Parathyroid adenoma (tissue), 2 donors: ENCODE data around the gene UQCR11.

Experiments
- H2AFZ ChIP-seq: fragments of 300-600 bp; sonication (generic); one replicate; pipeline ENCODE4 v1.7.0; 2017; ENCODE audit warnings: antibody characterized with exemption, mild to moderate bottlenecking
- H3K27ac ChIP-seq: fragments of 300-600 bp; sonication (generic); one replicate; pipeline ENCODE4 v1.7.0; 2017
- H3K27me3 ChIP-seq: fragments of 300-600 bp; sonication (generic); one replicate; pipeline ENCODE4 v1.7.0; 2017; ENCODE audit warnings: low read length; ENCODE audit not compliant: control insufficient read depth, insufficient read depth
- H3K36me3 ChIP-seq: fragments of 300-600 bp; sonication (generic); one replicate; pipeline ENCODE4 v1.7.0; 2017; ENCODE audit warnings: low read length; ENCODE audit not compliant: control insufficient read depth, insufficient read depth
- H3K4me1 ChIP-seq: fragments of 300-600 bp; sonication (generic); one replicate; pipeline ENCODE4 v1.7.0; 2017; ENCODE audit warnings: control low read depth
- H3K4me2 ChIP-seq: fragments of 300-600 bp; sonication (generic); one replicate; pipeline ENCODE4 v1.7.0; 2017; ENCODE audit warnings: low read length
- H3K4me3 ChIP-seq: fragments of 300-600 bp; sonication (generic); one replicate; pipeline ENCODE4 v1.7.0; 2017; ENCODE audit warnings: low read depth, low read length
- H3K79me2 ChIP-seq: fragments of 300-600 bp; sonication (generic); one replicate; pipeline ENCODE4 v1.7.0; 2017; ENCODE audit warnings: control low read depth
- H3K9ac ChIP-seq: fragments of 300-600 bp; sonication (generic); one replicate; pipeline ENCODE4 v1.7.0; 2017; ENCODE audit warnings: mild to moderate bottlenecking
- H3K9me3 ChIP-seq: fragments of 300-600 bp; sonication (generic); one replicate; pipeline ENCODE4 v1.7.0; 2017; ENCODE audit warnings: low read length; ENCODE audit not compliant: control insufficient read depth
- TF ChIP-seq, protein P1 (sequence below): fragments of 300-600 bp; sonication (generic); IDR thresholded peaks from one replicate; pipeline ENCODE4 v1.7.0; 2017; ENCODE audit warnings: antibody characterized with exemption, mild to moderate bottlenecking
- donor health status: primary hyperparathyroidism.

The UQCR11 gene

DNA sequence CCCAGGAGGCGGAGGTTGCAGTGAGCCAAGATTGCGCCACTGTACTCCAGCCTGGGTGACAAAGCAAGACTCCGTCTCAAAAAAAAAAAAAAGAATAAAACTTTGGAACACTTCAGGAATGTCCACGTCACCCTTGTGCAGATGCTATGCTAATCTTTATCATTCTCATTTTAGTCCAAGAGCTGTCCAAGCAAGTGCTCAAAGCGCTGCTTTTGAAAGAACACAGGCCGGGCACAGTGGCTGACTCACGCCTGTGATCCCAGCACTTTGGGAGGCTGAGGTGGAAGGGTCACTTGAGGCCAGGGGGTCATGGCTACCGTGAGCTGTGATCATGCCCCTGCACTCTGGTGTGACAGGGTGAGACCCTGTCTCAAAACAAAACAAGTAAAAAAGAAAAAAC lies 11.1 kb upstream of the UQCR11 start:
- Histone ChIP-seq H3K4me2 (no peak overlapping the region), H2AFZ (no peak overlapping the region), H3K4me1 (no peaks in the 10 kb centered on the region), H3K27ac (no peak overlapping the region), H3K79me2 (no peaks in the 10 kb centered on the region), H3K36me3 (no peaks in the 10 kb centered on the region), H3K4me3 (no peak overlapping the region), H3K27me3 (no peaks in the 10 kb centered on the region), H3K9ac (no peak overlapping the region), H3K9me3 (no peaks in the 10 kb centered on the region)
- TF ChIP-seq, protein P1, sequence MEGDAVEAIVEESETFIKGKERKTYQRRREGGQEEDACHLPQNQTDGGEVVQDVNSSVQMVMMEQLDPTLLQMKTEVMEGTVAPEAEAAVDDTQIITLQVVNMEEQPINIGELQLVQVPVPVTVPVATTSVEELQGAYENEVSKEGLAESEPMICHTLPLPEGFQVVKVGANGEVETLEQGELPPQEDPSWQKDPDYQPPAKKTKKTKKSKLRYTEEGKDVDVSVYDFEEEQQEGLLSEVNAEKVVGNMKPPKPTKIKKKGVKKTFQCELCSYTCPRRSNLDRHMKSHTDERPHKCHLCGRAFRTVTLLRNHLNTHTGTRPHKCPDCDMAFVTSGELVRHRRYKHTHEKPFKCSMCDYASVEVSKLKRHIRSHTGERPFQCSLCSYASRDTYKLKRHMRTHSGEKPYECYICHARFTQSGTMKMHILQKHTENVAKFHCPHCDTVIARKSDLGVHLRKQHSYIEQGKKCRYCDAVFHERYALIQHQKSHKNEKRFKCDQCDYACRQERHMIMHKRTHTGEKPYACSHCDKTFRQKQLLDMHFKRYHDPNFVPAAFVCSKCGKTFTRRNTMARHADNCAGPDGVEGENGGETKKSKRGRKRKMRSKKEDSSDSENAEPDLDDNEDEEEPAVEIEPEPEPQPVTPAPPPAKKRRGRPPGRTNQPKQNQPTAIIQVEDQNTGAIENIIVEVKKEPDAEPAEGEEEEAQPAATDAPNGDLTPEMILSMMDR: no peak

DNA sequence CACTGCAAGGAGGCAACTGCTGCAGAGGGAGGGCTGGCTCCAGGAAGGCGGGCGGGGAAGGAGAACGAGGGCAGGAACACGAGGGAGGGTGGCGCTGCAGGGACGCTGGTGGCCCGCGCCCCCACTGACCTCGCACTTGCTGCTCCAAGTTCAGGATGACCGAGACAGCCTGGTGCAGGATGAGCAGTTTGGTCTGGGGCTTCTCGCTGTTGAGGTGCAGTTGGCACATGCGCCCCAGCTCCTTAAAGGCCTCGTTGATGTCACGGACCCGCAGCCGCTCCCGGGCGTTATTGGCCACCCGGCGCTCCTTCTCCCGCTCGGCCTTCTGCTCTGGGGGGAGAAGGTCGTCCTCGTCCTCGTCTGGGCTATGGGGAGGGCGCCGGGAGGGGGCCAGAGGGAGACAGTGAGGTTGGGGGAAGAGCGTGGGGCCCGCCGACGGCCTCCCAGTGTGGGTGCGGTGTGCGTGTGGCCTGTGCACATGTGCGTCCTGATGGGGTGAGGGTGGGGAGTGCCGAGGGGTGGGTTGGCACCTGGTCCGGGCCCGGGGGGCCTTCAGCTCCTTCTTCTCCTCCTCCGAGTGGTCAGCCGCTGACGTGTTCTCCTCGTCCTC lies 10.0 kb upstream of the UQCR11 start:
- H3K36me3 ChIP-seq: no peaks in the 10 kb centered on the region
- H3K27ac ChIP-seq: no peak overlapping the region
- no peaks in the 10 kb centered on the region for H3K27me3 ChIP-seq
- no peak overlapping the region for H3K4me3 ChIP-seq
- TF ChIP-seq, protein P1: no peak
- H3K79me2 ChIP-seq: no peaks in the 10 kb centered on the region
- H3K9ac ChIP-seq: no peak overlapping the region
- no peak overlapping the region for H2AFZ ChIP-seq
- H3K4me1 ChIP-seq: no peaks in the 10 kb centered on the region
- no peaks in the 10 kb centered on the region for H3K9me3 ChIP-seq
- H3K4me2 ChIP-seq: no peak overlapping the region

DNA sequence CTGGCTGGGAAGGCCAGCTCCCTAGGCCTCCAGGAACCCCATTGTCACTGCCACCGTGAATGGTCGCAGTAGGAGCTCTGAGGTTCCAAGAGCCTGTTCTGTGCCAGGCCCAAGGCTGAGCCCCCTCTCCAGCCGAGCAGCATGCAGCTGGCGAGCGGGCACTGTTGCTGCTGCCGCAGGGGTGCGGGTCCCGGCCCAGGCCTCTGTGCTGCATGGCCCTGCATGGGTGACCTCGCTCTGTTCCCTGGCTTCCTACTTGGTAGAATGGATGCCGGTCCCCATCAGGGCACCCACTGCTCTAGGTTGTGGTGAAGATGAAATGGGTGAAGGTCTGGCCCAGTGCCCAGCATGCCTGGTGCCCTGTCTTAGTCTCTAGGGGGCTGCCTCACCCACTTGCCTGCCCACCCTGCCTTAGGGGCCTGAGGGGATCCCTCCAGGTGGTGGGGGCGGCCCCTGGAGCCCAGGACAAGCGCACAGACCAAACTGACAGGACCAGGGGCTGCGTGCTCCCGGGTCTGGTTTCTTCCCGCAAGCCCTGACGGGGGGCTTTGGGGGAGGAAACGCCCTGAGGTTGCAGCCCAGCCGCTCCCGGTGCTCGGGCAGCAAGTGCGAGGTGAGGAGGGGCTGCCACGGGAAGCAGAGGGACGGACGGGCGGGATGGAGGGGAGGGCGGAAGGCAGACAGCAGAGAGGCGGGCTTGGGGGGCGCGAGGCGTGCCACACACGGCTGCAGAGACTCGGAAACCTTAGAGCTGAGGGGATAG lies 8.7 kb upstream of the UQCR11 start:
- H3K27me3 ChIP-seq: no peaks in the 10 kb centered on the region
- no peak overlapping the region for H3K27ac ChIP-seq
- no peak overlapping the region for H3K9ac ChIP-seq
- no peaks in the 10 kb centered on the region for H3K36me3 ChIP-seq
- TF ChIP-seq, protein P1: no peak
- H2AFZ ChIP-seq: no peak overlapping the region
- no peaks in the 10 kb centered on the region for H3K79me2 ChIP-seq
- no peaks in the 10 kb centered on the region for H3K9me3 ChIP-seq
- H3K4me2 ChIP-seq: no peak overlapping the region
- H3K4me3 ChIP-seq: no peak overlapping the region
- no peaks in the 10 kb centered on the region for H3K4me1 ChIP-seq

DNA sequence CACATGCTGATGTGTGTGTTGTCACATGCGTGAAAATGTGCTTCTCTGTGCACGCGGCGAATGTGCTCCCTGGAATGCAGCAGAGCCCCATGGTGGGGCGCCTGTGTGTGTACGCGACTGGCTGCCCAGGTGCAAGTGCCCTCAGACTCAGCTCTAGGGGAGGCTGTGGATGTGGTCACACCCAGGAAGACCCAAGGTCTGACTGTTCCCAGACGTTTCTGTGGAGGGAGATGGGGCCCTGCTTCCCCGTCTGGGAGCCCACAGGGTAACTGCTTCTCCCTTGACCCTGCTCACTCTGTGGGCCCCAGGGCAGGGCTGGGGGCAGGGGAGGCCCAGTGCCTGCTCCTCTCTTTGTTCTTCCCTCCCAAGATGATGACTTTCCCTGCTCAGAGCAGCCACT lies 7.9 kb upstream of the UQCR11 start:
- no peaks in the 10 kb centered on the region for H3K36me3 ChIP-seq
- no peak overlapping the region for H3K4me2 ChIP-seq
- no peaks in the 10 kb centered on the region for H3K9me3 ChIP-seq
- H3K4me3 ChIP-seq: no peak overlapping the region
- TF ChIP-seq, protein P1: no peak
- no peak overlapping the region for H2AFZ ChIP-seq
- no peak overlapping the region for H3K27ac ChIP-seq
- no peaks in the 10 kb centered on the region for H3K27me3 ChIP-seq
- H3K9ac ChIP-seq: no peak overlapping the region
- H3K79me2 ChIP-seq: no peaks in the 10 kb centered on the region
- H3K4me1 ChIP-seq: no peaks in the 10 kb centered on the region
